GM10847 (cell line): ENCODE data around the gene KLHL8.

Experiments used
- POLR2A ChIP-seq: IDR thresholded peaks from 2 replicates; pipeline ENCODE4 v1.6.1; 2011; ENCODE audit not compliant: insufficient read length; ENCODE audit errors: extremely low read depth

KLHL8 gene

DNA sequence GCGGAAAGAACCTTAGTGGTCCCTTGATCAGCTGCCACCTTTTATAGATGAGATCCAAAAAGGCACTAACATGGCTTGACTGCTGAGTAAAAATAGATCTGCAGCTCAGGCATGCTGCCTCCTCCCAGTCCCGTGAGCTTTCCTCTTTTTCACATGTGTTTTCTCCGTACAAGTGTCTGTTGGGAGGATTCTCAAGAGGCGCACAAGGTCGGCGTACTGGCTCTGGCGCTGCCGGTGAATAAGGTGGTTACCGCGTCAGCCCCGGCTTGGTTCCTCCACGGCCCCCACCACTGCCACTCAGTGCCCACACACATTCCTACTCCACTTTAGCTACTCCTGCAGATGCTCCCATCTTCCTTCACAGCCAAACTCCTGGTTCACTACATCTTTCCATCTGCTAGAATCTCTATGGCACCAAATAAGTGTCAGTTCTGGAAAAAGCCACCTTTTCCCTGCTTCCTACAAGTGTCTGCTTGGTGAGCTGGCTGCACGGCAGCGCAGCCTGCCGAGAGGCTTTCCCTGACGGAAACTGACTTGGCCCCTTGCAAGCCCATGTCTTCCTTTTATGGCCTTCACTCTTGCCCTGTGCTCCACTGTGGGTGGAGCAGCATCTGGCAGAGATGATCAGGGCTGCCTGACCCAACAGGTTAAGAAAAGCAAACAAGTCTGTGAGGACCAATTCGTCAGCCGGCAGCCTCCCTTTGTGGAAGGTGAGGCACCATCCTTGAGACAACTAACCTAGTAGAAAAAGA lies 99.8 kb downstream of the KLHL8 start:
- no peak for TF ChIP-seq POLR2A

DNA sequence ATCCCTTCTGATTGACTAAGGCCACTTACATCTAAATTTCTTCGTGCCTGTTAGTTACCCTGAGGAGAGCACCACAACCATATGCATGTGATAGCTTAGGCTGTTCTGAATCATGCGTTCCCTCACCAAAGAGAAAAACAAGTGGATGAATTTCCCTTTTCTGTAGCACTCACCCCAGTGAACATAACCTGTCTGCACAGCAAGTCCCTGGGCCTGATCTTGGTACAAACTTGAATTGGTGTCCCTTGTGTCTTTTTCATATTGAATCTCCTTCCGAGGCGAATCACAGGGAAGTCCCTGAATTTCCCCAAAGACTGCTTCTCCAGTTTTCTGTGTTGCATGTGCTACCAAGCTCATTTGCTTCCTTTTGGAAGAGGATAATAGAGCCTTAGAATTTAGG lies 100.4 kb downstream of the KLHL8 start:
- no peak for TF ChIP-seq POLR2A

DNA sequence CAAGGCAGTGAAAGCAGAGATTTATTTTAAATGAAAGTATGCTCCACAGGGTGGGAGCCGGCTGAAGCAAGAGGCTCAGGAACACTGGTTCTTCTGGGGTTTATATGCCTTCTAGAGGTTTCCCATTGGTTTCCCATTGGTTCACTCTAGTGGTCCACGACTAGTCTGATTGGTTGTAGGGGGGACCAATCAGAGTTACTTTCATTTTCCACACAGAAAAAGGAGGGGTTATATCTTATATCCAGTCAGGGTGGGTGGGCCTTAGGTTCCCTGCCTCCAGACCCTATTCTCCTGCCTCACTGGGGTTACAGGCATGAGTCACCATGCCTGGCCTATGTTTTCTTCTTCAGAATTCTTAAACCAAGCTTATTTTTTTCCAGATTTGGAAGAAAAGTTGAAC lies 101.6 kb downstream of the KLHL8 start:
- TF ChIP-seq POLR2A, result no peak

DNA sequence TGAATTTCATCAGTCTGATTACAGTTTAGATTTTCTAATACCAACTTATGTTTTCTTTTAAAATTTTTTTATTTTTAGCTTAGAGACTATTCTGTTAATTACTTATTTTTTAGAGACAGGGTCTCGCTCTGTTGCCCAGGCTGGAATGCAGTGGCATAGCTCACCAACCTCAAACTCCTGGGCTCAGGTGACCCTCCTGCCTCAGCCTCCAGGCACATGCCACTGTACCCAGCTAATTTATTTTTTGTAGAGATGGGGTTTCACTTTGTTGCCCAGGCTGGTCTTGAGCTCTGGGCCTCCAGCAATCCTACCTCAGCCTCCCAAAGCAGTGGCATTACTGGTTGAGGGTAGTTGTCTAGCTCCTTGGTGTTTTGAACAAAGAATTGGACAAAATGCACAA lies 102.0 kb downstream of the KLHL8 start:
- TF ChIP-seq POLR2A, result no peak

DNA sequence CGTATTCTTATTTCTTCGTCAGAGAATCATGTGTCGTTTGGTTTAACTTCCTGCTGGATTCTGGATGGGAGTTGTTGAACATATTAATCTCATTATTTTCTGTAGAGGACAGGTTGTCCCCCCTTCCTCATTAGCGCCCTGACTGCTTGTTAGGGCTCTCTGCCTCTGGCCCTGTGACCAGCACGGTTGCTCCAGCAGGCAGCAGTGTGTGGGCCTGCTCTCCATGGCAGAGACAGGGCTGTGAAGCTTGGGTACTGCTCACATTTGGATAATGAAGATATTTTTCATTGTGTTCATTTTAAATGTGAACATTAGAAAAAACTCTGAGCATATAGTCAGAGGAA lies 102.7 kb downstream of the KLHL8 start:
- no peak for TF ChIP-seq POLR2A

DNA sequence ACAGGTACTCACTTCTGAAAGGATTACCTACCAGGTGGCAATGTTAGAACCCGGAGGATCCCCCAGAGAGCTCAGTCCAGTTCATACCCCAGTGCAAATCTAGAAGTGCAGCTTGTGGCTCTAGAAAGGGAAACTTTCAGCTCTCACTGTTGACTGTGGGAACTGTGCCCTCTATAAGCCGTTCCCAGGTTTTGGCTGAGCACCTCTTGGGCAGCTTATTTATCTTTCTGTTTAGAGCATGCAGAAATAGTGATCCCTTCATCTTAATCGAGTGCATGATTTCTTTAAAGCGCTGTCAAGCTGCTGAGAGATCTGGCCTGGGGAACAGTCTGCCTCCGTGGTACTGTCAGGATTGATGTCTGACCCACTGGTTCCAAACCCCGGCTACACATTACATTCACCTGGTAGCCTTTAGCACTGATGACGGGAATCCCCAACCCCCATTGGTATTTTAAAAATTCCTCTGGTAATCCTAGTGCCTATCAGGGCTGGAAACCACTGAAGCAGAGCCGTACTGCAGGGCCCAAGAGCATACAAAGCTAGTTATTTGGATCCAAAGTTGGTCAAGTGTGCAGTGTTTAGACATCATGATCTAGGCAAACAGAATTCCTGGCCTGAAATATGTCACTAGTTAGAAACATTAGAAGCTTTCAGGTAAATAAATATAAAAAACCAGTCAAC lies 103.2 kb downstream of the KLHL8 start:
- no peak for TF ChIP-seq POLR2A

DNA sequence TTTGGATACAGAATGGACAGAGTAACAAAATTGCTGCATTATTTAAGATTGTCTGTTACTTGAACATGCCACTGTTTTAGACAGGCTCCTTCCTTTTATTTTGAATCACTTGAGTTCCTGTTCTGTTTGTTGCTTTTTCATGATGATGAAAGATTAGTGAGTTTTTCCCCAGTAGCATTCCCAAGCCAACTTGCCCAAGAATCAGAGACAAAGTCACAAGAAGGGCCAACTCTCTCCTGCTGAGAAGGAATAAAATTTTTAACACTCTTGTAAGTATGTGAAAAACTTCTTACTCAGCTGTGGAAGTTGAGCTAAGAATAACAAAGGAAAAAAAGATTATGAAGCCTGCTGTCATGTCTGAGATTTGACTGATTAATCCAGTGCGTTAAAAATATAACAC lies 104.2 kb downstream of the KLHL8 start:
- TF ChIP-seq POLR2A, result no peak

DNA sequence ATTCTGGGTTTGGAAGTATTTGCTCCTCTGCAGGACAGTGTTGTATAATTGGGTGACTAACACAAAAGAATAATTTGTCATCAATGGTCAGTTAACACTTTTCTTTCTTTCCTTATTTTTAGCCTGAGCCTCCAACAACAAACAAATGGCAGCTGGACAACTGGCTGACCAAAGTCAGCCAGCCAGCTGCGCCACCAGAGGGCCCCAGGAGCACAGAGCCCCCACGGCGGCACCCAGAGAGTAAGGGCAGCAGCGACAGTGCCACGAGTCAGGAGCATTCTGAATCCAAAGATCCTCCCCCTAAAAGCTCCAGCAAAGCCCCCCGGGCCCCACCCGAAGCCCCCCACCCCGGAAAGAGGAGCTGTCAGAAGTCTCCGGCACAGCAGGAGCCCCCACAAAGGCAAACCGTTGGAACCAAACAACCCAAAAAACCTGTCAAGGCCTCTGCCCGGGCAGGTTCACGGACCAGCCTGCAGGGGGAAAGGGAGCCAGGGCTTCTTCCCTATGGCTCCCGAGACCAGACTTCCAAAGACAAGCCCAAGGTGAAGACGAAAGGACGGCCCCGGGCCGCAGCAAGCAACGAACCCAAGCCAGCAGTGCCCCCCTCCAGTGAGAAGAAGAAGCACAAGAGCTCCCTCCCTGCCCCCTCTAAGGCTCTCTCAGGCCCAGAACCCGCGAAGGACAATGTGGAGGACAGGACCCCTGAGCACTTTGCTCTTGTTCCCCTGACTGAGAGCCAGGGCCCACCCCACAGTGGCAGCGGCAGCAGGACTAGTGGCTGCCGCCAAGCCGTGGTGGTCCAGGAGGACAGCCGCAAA lies 106.0 kb downstream of the KLHL8 start:
- TF ChIP-seq POLR2A, result no peak

DNA sequence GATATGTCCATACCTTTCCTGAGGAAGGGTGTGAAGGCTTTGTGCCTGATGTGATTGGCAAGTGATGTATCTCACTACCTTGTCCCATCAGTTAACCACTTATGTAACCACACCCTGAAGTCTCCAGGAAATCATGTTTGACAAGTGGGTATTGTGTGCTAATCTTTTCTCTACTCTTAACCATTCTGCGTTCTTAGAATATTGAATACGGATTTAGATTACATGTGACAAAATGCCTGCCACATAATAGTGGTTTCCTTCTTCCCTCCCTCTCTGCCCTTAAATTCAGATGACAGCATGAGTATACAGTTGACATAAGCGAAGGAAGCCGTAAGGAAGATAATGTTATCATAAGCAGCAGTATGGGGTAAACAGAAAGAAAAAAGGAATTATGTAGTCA lies 108.4 kb downstream of the KLHL8 start:
- no peak for TF ChIP-seq POLR2A
